ENCODE data around the gene COL4A2. TPM values are rescaled to one million over a fixed set of nuclear protein-coding genes. Genes with fewer than 3 reads are reported as not detected.

The COL4A2 gene
- total RNA-seq, 1 donor from 2014 or later: 1,465 TPM

DNA sequence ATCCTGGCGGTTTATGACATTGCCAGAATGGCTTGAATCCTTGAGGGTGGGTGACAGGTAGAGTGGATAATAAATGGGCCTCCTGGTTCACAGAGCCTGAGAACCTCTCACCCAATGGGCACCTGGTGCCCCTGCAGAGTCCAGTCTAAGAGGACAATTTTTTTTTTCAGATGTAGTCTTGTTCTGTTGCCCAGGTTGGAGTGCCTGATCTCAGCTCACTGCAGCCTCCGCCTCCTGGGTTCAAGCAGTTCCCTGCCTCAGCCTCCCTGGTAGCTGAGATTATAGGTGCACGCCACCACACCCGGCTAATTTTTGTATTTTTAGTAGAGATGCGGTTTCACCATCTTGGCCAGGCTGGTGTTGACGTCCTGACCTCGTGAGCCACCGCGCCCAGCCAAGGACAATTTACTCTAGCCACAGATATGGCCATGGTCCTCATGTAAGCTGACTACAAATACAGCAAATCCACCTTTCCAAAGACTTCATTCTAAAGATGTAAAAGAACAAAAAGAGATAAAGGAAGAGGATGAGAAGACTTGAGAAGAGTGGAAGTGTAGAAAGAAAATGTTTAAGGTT is 33.0 kb downstream of the COL4A2 start:
- DNase-seq (ENCODE audit: low read depth): no peak

- peak; percentile 65 for DNase-seq (ENCODE audit: low read depth)
Measured at GRCh38 chr13:110340812-110341444, 33.8 kb downstream of the COL4A2 start.

DNA sequence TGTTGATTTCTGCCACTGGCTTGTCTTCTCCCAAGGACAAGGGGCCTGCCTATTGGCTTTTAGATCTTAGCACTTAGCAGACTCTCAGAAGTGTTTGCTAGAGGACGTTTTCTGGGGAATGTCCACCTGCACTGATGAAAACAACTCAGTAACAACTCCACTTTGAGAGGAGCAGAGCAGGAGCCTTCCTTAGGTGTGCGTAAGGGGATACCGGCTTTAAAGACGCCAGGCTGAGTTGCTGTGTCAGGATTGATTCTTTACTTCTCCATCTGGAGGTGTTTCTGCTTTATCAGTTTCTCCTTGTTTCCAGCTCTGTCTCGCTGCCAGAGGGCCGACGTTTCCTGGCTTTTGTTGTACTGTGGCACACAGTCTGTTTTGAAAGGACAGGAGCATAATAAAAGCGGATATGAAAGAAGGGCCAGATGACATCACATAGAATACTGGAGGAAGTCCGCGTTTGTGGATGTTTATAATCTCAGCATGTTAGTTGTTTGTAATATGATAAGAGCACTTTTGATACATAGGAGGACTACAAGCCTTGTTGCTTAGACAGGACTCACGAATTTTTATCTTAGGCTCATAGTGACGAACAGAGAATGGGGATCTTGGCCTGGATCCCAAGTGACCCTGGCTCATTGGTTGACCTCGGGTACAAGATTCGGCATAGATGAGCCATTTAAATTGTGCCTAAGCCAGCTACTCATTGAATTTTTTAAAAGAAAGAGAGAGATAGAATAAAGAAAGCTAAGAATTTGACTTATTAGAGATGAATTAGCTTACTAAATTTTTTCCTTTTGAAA is 34.6 kb downstream of the COL4A2 start:
- DNase-seq (ENCODE audit: low read depth): no peak

- no peak for DNase-seq (ENCODE audit: low read depth)
Measured at GRCh38 chr13:110342474-110342873, 35.4 kb downstream of the COL4A2 start.

DNA sequence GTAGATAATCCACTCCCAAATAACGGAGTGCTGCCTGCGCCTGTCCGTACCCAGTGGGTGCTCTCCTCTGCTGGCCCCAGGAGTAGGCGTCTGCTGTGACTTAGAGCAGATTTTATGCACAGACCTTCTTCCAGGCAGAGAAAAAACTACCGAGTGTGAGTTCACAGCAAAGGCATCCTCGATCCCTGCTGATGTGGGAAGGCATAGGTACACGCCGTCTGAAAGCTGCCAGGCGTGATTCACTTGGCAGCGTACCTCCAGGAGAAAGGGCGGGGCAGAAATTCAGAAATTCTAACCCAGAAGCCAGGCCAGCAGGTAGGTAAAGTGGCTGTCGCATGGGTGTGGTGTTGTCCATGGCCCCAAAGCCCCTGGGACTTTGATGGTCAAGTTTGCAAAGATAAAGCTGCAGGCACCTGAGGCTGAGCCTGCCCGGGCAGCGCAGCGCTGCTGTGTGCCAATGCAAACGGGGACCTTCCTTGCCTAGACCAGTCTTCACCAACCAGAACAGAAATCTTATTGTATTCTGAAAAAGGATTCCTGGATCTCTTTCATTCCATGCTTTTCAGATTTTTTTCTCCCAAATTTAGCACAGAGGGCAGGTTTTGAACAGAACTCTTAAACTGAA is 36.3 kb downstream of the COL4A2 start:
- peak; percentile 74 for DNase-seq (ENCODE audit: low read depth)

- no peak for DNase-seq (ENCODE audit: low read depth)
Measured at GRCh38 chr13:110344320-110344719, 37.2 kb downstream of the COL4A2 start.

GRCh38 chr13:110345266-110345665 is 38.2 kb downstream of the COL4A2 start:
- DNase-seq (ENCODE audit: low read depth): no peak

- DNase-seq (ENCODE audit: low read depth): no peak
Measured at GRCh38 chr13:110345701-110346100, 38.6 kb downstream of the COL4A2 start.

DNA sequence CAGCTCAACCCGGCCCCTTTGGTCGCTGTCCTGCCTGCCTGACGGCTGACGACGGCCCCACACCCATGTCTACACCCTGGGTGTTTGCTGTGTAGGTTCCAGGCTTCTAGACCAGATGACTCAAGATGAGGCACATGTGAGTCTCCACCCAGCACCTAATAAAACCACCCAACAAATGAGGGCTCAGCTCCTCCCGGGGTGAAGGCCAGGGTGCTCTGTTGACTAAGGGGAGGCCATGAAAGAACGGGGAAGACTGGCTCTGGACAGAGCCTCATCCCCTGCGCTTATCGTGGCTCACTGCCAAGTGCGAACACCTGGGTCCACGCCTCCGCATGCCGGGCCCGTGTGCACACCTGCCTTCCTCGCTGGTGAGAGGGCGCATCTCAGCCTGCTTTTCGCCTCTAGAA is 39.6 kb downstream of the COL4A2 start:
- DNase-seq (ENCODE audit: low read depth): no peak

GRCh38 chr13:110347088-110347487 is 40.0 kb downstream of the COL4A2 start:
- no peak for DNase-seq (ENCODE audit: low read depth)

- DNase-seq (ENCODE audit: low read depth): peak; percentile 94
Measured at GRCh38 chr13:110347535-110348308, 40.6 kb downstream of the COL4A2 start.

DNA sequence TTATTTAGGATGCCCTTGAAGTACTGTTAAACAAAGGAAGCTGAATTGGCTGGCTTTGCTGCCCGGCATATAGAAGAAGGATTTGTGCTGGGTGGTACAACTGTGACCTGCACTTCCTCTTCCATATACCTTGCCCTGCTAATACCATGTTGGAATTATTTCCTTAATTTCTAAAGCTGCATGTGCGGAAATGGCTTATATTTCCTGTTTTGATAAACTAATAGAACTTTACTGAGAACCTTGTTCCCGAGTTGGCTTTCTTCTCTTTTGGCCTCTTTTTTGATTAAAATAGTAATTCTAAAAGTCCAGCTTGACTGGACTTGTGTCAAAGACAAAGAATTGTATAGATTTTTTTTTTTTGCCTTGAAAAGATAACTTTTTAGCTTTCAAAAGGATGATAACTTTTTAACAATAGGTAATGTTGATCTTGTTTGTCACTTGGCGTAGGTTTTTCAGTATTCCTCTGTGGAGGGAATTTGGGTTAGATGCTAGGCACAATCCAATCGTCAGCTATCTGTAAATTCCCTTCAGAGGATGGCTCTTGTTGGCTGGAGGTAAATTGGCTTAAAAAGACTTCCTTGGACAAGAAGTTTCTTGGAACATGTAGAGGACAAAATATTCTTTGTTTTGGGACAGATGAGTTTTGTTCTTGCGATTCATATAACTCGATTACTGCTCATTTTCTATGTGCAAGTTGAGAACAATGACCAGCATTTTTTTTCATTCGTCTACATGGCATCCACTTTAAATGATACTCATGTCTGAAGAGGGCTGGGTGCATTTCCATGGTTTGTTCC is 41.4 kb downstream of the COL4A2 start:
- DNase-seq (ENCODE audit: low read depth): no peak

GRCh38 chr13:110349239-110349638 is 42.2 kb downstream of the COL4A2 start:
- DNase-seq (ENCODE audit: low read depth): no peak

DNA sequence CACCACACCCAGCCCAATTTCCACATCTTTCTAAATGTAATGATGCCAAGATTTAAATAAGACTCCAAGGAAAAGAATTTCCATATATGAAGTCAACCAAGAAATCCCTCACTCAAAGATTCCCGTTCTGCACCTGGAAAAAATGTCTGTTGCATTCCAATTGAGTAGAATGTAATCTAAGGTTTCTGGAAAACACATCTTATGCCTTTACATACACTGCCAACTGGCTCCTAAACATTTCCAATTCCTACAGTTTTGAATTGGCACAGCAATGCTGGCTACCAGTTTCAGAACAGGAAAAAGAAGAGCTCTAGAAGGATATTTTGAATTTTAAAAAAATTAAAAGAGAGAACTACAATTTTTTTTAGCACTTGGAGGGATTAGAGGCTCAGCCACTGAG is 43.0 kb downstream of the COL4A2 start:
- no peak for DNase-seq (ENCODE audit: low read depth)

DNA sequence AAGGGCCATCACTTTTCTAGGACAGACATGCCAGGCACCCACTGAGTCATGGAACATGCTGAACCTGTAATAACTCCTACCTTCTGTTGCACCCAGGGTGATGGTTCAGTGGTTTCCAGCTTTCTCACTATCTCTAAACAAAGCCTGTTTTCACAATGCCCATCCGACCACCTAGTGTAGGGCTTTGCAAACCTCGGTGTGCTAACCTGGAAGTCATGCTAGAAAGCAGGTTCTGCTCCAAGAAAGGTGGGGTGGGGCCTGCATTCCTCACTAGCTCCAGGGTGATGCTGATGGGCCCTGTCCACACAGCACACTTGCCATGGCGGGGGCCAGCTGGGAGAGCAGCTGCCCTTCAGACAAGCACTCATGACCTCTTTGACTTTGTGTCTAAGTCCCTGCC is 43.4 kb downstream of the COL4A2 start:
- peak; percentile 74 for DNase-seq (ENCODE audit: low read depth)

DNA sequence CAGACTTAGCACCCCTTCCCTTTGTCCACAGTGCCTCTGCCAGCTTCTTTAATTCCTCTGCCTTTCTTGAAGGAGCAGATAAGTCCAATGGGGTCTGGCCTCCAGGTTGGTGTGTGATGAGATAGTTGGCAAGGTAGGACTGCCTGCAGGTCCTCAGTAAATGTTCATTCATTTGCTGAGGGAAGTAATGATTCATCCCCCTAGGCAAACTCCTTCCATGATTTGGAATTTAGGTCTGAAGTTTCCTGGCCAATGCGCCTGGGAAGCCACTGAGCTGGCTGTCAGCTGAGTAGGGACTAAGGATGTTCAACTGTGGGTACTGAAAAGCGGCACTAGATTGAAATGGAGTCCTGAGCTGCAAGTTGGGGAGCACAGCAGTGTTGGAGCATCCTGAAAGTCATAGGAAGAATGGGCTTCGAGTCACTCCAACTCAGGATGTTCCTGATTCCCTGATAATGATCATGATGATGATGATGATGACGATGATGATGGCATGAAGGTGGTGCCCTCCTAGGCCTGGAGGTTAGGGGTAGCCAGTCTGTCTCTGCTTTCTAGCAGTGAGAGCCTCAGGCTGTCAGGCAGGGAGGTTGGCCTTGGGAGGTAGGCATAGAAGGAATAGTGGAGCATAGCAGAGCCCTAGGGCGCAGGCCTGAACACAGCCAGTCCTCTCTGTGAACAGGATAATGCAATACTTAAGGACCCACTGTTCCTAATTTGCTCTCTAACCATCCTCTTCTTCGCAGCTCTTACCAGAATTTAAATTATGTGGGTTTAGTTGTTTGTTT is 44.7 kb downstream of the COL4A2 start:
- no peak for DNase-seq (ENCODE audit: low read depth)

DNA sequence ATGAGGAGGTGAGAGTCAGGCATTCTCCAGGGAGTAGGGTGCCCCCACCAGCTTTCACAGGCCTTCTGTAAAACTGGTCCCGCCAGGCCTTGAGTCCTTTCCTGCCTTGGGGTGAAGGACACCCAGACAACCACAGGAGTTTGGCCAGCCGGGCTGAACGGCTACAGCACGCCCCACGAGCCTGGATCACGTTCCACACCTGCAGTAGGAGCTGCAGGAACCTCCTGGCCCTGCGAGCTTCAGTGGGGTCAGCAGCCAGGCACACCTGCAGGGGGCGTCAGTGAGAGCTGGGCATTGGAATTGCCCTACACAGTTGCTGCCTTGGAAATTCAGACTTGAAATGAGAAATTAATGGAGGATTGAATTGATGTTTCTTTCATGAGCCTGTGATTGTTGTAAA is 45.7 kb downstream of the COL4A2 start:
- no peak for DNase-seq (ENCODE audit: low read depth)

DNA sequence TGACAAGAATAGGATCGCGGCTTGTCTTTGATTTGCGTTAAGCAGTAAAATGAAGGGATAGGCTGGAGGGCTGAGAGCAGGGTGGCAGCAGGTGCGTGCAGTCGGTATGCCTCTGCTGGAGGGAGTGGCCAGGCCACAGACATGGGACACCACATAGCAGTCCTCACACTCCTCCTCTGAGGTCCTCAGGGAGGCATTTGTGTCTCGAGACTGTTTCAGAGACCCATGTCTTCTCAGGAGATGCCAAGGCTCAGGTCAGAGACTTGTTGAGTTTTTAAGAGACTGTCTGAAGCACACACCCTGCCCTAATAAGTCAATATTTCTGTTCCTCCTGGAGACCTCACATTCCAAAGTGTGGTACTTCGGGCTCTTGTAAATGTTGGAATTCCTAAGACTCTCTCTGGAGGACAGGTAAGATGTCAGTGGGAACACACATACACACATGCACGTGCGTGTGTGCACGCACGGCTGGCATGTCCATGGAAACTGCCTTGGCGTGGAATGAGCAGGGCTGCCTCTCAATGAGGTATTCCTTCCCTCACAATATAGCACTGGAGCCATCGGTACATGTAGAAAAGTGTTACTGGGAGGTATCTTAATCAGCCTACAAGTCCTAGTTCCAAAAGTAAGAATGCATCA is 46.4 kb downstream of the COL4A2 start:
- DNase-seq (ENCODE audit: low read depth): no peak

DNA sequence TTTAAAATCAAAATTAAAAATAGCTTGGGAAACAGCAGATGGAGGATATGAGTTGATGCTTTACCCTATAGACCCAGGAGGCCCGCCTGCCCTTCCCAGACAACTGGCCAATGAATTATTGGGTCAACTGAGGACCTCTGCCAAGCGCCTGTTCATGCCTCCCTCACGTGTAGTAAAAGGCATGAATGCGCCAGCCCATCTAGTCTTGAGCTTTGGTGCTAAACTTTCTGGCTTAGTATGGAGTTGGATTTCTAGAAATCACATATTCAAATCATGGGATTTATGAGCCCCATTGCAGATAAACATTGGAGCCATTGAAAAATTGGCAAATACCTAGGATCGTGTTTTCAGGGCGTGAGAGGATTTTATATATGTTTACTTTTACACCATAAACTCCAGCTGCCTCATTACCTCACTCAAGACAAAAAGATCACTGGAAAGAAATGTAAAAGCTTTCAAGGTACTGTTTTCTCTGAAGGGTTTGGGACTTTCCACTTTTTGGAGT is 47.1 kb downstream of the COL4A2 start:
- no peak for DNase-seq (ENCODE audit: low read depth)

All from renal cortical epithelial cell (primary cell).